IPS DF 4.7 (cell line): ENCODE results near the gene MRPS23.

Experiments
- DNase-seq: peaks from one replicate; pipeline ENCODE4 v3.0.0-alpha.2; 2013; ENCODE audit warnings: low spot score; ENCODE audit errors: extremely low read depth

MRPS23 gene

GRCh38 chr17:57879437-57880085 lies 29.7 kb upstream of the MRPS23 start:
- DNase-seq = no peak

- DNase-seq = no peak
Observed at GRCh38 chr17:57877803-57878377, 28.0 kb upstream of the MRPS23 start.

GRCh38 chr17:57876866-57877237 lies 27.0 kb upstream of the MRPS23 start:
- DNase-seq = no peak

GRCh38 chr17:57876023-57876865 lies 26.4 kb upstream of the MRPS23 start:
- DNase-seq = no peak

GRCh38 chr17:57875290-57876022 lies 25.6 kb upstream of the MRPS23 start:
- DNase-seq = no peak

GRCh38 chr17:57874434-57875289 lies 24.8 kb upstream of the MRPS23 start:
- DNase-seq = no peak

GRCh38 chr17:57874058-57874419 lies 24.2 kb upstream of the MRPS23 start:
- no peak for DNase-seq

- no peak for DNase-seq
Observed at GRCh38 chr17:57873261-57874057, 23.6 kb upstream of the MRPS23 start.

- DNase-seq = no peak
Observed at GRCh38 chr17:57872536-57872935, 22.7 kb upstream of the MRPS23 start.

- DNase-seq = no peak
Observed at GRCh38 chr17:57871863-57872262, 22.0 kb upstream of the MRPS23 start.

GRCh38 chr17:57871155-57871554 lies 21.3 kb upstream of the MRPS23 start:
- DNase-seq = no peak

- no peak for DNase-seq
Observed at GRCh38 chr17:57870283-57870635, 20.4 kb upstream of the MRPS23 start.

- DNase-seq = no peak
Observed at GRCh38 chr17:57869617-57870282, 19.9 kb upstream of the MRPS23 start.

- DNase-seq = no peak
Observed at GRCh38 chr17:57868910-57869616, 19.2 kb upstream of the MRPS23 start.

- DNase-seq = no peak
Observed at GRCh38 chr17:57868007-57868909, 18.4 kb upstream of the MRPS23 start.

GRCh38 chr17:57867126-57867525 lies 17.3 kb upstream of the MRPS23 start:
- DNase-seq = no peak

- DNase-seq = no peak
Observed at GRCh38 chr17:57866723-57867122, 16.9 kb upstream of the MRPS23 start.

GRCh38 chr17:57866319-57866718 lies 16.5 kb upstream of the MRPS23 start:
- no peak for DNase-seq
